Suprapubic skin (tissue), 2 donors: ENCODE results near the gene ZRSR2.

Source experiments
- EP300 ChIP-seq: sonication (generic); formaldehyde crosslinking; IDR thresholded peaks from one replicate; pipeline ENCODE4 v1.6.1; 2017; ENCODE audit warnings: antibody characterized with exemption
- POLR2A ChIP-seq, 2 donors: fragments of 450-650 bp; IDR thresholded peaks; one replicate each; pipeline ENCODE4 v1.6.1; 2017; ENCODE audit warnings: antibody characterized with exemption in 2 of 2, mild to moderate bottlenecking in 2 of 2, moderate library complexity in 2 of 2

DNA sequence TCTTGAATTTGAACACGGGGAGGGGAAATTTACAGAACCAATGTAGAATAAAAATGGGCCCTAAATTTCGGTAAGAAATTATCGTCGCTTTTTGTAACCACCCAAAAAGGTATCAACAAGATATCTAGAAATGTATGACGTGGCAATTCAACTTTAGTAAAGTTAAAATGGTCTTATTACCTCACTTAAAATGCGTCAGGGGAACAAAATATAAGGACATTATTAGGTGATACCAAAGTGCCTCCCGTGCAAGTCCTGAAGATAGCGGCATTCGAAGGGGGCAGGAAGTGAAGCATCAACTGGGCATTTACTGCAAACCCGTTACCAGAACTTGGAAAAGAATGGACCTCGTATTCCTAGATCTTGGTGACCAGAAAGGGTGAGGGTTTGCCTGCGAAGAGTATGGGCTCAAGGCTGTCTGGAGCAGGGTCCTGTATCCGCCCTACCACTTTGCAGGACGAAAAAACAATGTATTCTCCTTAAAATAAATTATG lies 63.3 kb downstream of the ZRSR2 start:
- TF ChIP-seq EP300 (no peak), POLR2A (IDR thresholded peaks at IDR 0.05) (no peak)
